Tibial nerve (tissue), 4 donors: ENCODE data around the gene TBC1D5.

Source experiments
- CTCF ChIP-seq, 5 experiments: fragments of 200-600 bp in 3 of 5; fragments of 450-650 bp in 2 of 5; sonication (generic) in 3 of 5; IDR thresholded peaks; one replicate each; pipeline ENCODE4 v1.5.1; 2016 to 2019; ENCODE audit warnings: antibody characterized with exemption in 5 of 5, mild to moderate bottlenecking in 3 of 5, moderate library complexity in 2 of 5
- EP300 ChIP-seq, 2 donors: sonication (generic); formaldehyde crosslinking; IDR thresholded peaks; one replicate each; pipeline ENCODE4 v1.6.1; 2017; ENCODE audit warnings: antibody characterized with exemption in 2 of 2, mild to moderate bottlenecking in 1 of 2

- TF ChIP-seq CTCF (IDR thresholded peaks at IDR 0.05) (no peak), EP300 (IDR thresholded peaks at IDR 0.05) (no peak)
Observed at GRCh38 chr3:17672506-17672905, 69.9 kb downstream of the TBC1D5 start.
